T-helper 1 cell treated with Interleukin-12 subunit alpha and Interleukin-12 subunit beta and Interleukin-4 antibody, amounts not matched to agents 30 μg/mL and 1 μg/mL, for 36 hours (primary cell): ENCODE data around the gene RBM4B.

Source experiments
- H3K27ac Mint-ChIP-seq: one replicate; pipeline ENCODE4 v1.8.0; 2021; ENCODE audit warnings: mild to moderate bottlenecking, mixed read lengths
- H3K27me3 Mint-ChIP-seq: one replicate; pipeline ENCODE4 v1.8.0; 2021; ENCODE audit warnings: low read depth, mixed read lengths
- H3K36me3 Mint-ChIP-seq: one replicate; pipeline ENCODE4 v1.8.0; 2021; ENCODE audit warnings: low read depth, mixed read lengths
- H3K4me1 Mint-ChIP-seq: one replicate; pipeline ENCODE4 v1.8.0; 2021; ENCODE audit warnings: low read depth, mixed read lengths
- H3K4me3 Mint-ChIP-seq: one replicate; pipeline ENCODE4 v1.8.0; 2021; ENCODE audit warnings: mild to moderate bottlenecking, moderate library complexity, mixed read lengths
- H3K9me3 Mint-ChIP-seq: one replicate; pipeline ENCODE4 v1.8.0; 2021; ENCODE audit warnings: mixed read lengths

RBM4B gene

GRCh38 chr11:66697988-66698387 is 20.3 kb upstream of the RBM4B start:
- no peaks in the 10 kb centered on the region for H3K36me3 Mint-ChIP-seq
- no peak overlapping the region for H3K27ac Mint-ChIP-seq
- peaks cover 2% of the 10 kb centered on the region for H3K4me1 Mint-ChIP-seq
- H3K4me3 Mint-ChIP-seq: no peak overlapping the region
- H3K9me3 Mint-ChIP-seq: no peaks in the 10 kb centered on the region
- no peaks in the 10 kb centered on the region for H3K27me3 Mint-ChIP-seq

GRCh38 chr11:66696146-66696545 is 18.5 kb upstream of the RBM4B start:
- H3K4me3 Mint-ChIP-seq: no peak overlapping the region
- no peaks in the 10 kb centered on the region for H3K9me3 Mint-ChIP-seq
- no peaks in the 10 kb centered on the region for H3K27me3 Mint-ChIP-seq
- H3K27ac Mint-ChIP-seq: no peak overlapping the region
- peaks cover 2% of the 10 kb centered on the region for H3K4me1 Mint-ChIP-seq
- H3K36me3 Mint-ChIP-seq: no peaks in the 10 kb centered on the region

- H3K9me3 Mint-ChIP-seq: no peaks in the 10 kb centered on the region
- no peak overlapping the region for H3K27ac Mint-ChIP-seq
- peaks cover 2% of the 10 kb centered on the region for H3K4me1 Mint-ChIP-seq
- H3K36me3 Mint-ChIP-seq: no peaks in the 10 kb centered on the region
- H3K4me3 Mint-ChIP-seq: no peak overlapping the region
- no peaks in the 10 kb centered on the region for H3K27me3 Mint-ChIP-seq
Measured at GRCh38 chr11:66694732-66695207, 17.1 kb upstream of the RBM4B start.

- Mint-ChIP-seq H3K4me3 (no peak overlapping the region), H3K4me1 (peaks cover 2% of the 10 kb centered on the region), H3K9me3 (no peaks in the 10 kb centered on the region), H3K27ac (no peak overlapping the region), H3K36me3 (no peaks in the 10 kb centered on the region), H3K27me3 (no peaks in the 10 kb centered on the region)
Measured at GRCh38 chr11:66694056-66694410, 16.3 kb upstream of the RBM4B start.

- Mint-ChIP-seq H3K36me3 (no peaks in the 10 kb centered on the region), H3K4me1 (peaks cover 2% of the 10 kb centered on the region), H3K27ac (no peak overlapping the region), H3K4me3 (no peak overlapping the region), H3K27me3 (no peaks in the 10 kb centered on the region), H3K9me3 (no peaks in the 10 kb centered on the region)
Measured at GRCh38 chr11:66693356-66694055, 15.8 kb upstream of the RBM4B start.

- no peaks in the 10 kb centered on the region for H3K36me3 Mint-ChIP-seq
- H3K4me1 Mint-ChIP-seq: peaks cover 2% of the 10 kb centered on the region
- no peak overlapping the region for H3K27ac Mint-ChIP-seq
- no peak overlapping the region for H3K4me3 Mint-ChIP-seq
- H3K27me3 Mint-ChIP-seq: no peaks in the 10 kb centered on the region
- H3K9me3 Mint-ChIP-seq: no peaks in the 10 kb centered on the region
Measured at GRCh38 chr11:66692871-66693331, 15.2 kb upstream of the RBM4B start.

GRCh38 chr11:66692446-66692845 is 14.8 kb upstream of the RBM4B start:
- no peak overlapping the region for H3K4me3 Mint-ChIP-seq
- no peaks in the 10 kb centered on the region for H3K9me3 Mint-ChIP-seq
- peaks cover 2% of the 10 kb centered on the region for H3K4me1 Mint-ChIP-seq
- H3K36me3 Mint-ChIP-seq: no peaks in the 10 kb centered on the region
- no peak overlapping the region for H3K27ac Mint-ChIP-seq
- no peaks in the 10 kb centered on the region for H3K27me3 Mint-ChIP-seq

GRCh38 chr11:66691311-66691980 is 13.8 kb upstream of the RBM4B start:
- no peaks in the 10 kb centered on the region for H3K36me3 Mint-ChIP-seq
- H3K4me1 Mint-ChIP-seq: peaks cover 2% of the 10 kb centered on the region
- H3K9me3 Mint-ChIP-seq: no peaks in the 10 kb centered on the region
- H3K4me3 Mint-ChIP-seq: no peak overlapping the region
- no peaks in the 10 kb centered on the region for H3K27me3 Mint-ChIP-seq
- no peak overlapping the region for H3K27ac Mint-ChIP-seq

GRCh38 chr11:66689661-66690590 is 12.2 kb upstream of the RBM4B start:
- H3K4me1 Mint-ChIP-seq: peaks cover 2% of the 10 kb centered on the region
- no peaks in the 10 kb centered on the region for H3K9me3 Mint-ChIP-seq
- no peaks in the 10 kb centered on the region for H3K27me3 Mint-ChIP-seq
- H3K4me3 Mint-ChIP-seq: no peak overlapping the region
- H3K27ac Mint-ChIP-seq: no peak overlapping the region
- H3K36me3 Mint-ChIP-seq: no peaks in the 10 kb centered on the region

GRCh38 chr11:66688561-66689534 is 11.2 kb upstream of the RBM4B start:
- H3K36me3 Mint-ChIP-seq: no peaks in the 10 kb centered on the region

GRCh38 chr11:66687831-66688281 is 10.2 kb upstream of the RBM4B start:
- H3K36me3 Mint-ChIP-seq: no peaks in the 10 kb centered on the region
- H3K27me3 Mint-ChIP-seq: no peaks in the 10 kb centered on the region
- H3K4me3 Mint-ChIP-seq: no peak overlapping the region
- no peaks in the 10 kb centered on the region for H3K9me3 Mint-ChIP-seq
- H3K27ac Mint-ChIP-seq: no peak overlapping the region
- no peaks in the 10 kb centered on the region for H3K4me1 Mint-ChIP-seq

More at GRCh38 chr11:66688561-66689534, 11.2 kb upstream of the RBM4B start:
- no peak overlapping the region for H3K4me3 Mint-ChIP-seq
- no peak overlapping the region for H3K27ac Mint-ChIP-seq
- H3K4me1 Mint-ChIP-seq: no peaks in the 10 kb centered on the region
- no peaks in the 10 kb centered on the region for H3K9me3 Mint-ChIP-seq
- no peaks in the 10 kb centered on the region for H3K27me3 Mint-ChIP-seq

GRCh38 chr11:66686801-66687750 is 9.4 kb upstream of the RBM4B start:
- H3K9me3 Mint-ChIP-seq: no peaks in the 10 kb centered on the region
- no peaks in the 10 kb centered on the region for H3K4me1 Mint-ChIP-seq
- no peaks in the 10 kb centered on the region for H3K27me3 Mint-ChIP-seq
- H3K36me3 Mint-ChIP-seq: no peaks in the 10 kb centered on the region
- no peak overlapping the region for H3K27ac Mint-ChIP-seq
- H3K4me3 Mint-ChIP-seq: no peak overlapping the region
